T-helper 2 cell treated with Interferon-gamma antibody and Interleukin-4, amounts not matched to agents 5 μg/mL and 100 μg/mL, for 36 hours (primary cell): Measurements from ENCODE around the gene GLUD1.
A peak's percentile ranks its signal among the peaks of the same experiment; 100 is the strongest.
"Not testable (repeated sequence)": the region's sequence is repeated elsewhere in the genome, so short reads cannot be mapped to it uniquely, and the experiment has no call there.

ENCODE experiments used
- DNase-seq: peaks from one replicate; pipeline ENCODE4 v3.0.0; 2021; ENCODE audit warnings: low spot score
- H3K27ac Mint-ChIP-seq: one replicate; pipeline ENCODE4 v1.8.0; 2021; ENCODE audit warnings: mild to moderate bottlenecking, mixed read lengths
- H3K27me3 Mint-ChIP-seq: one replicate; pipeline ENCODE4 v1.8.0; 2021; ENCODE audit warnings: low read depth, mixed read lengths
- H3K36me3 Mint-ChIP-seq: one replicate; pipeline ENCODE4 v1.8.0; 2021; ENCODE audit warnings: low read depth, mixed read lengths
- H3K4me1 Mint-ChIP-seq: one replicate; pipeline ENCODE4 v1.8.0; 2021; ENCODE audit warnings: low read depth, mixed read lengths
- H3K4me3 Mint-ChIP-seq: one replicate; pipeline ENCODE4 v1.8.0; 2022; ENCODE audit warnings: mild to moderate bottlenecking, moderate library complexity, mixed read lengths
- H3K9me3 Mint-ChIP-seq: one replicate; pipeline ENCODE4 v1.8.0; 2021; ENCODE audit warnings: mixed read lengths

Gene GLUD1

DNA sequence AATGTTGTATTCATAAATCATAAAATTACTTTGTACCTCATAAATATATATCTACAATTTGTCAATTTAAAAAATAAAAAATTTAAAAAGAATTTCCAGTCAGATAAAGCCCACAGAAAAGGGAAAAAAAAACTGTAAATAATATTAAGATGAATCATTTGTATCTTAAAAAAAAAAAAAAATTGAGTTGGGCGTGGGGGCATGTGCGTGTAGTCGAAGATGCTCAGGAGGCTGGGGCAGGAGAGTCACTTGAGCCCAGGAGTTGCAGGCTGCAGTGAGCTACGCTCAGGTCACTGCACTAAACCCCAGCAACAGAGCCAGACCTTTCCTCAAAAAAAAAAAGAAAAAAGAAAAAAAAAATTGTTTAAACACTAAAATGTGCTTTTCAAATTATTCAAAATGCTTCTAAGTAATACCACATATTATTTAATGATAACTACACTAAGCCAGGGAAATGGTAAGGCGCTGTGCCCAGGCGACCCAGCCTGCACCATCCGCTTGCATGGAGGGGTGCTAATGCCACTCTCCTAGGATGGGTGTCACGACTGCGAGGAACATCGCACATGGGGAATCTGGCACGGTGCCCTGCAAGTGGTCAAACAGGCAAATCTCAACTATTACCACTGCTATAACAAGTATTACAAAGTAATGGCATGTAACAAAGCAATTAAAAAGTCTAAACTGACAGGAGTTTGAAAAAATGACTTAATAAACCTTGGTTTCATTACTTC is 15.4 kb downstream of the GLUD1 start:
- no peaks in the 10 kb centered on the region for H3K9me3 Mint-ChIP-seq
- H3K4me3 Mint-ChIP-seq, result no peak overlapping the region
- DNase-seq, result no peak
- H3K27me3 Mint-ChIP-seq, result no peaks in the 10 kb centered on the region
- no peak overlapping the region for H3K27ac Mint-ChIP-seq
- peaks cover 22% of the 10 kb centered on the region for H3K4me1 Mint-ChIP-seq
- peaks cover 10% of the 10 kb centered on the region for H3K36me3 Mint-ChIP-seq

DNA sequence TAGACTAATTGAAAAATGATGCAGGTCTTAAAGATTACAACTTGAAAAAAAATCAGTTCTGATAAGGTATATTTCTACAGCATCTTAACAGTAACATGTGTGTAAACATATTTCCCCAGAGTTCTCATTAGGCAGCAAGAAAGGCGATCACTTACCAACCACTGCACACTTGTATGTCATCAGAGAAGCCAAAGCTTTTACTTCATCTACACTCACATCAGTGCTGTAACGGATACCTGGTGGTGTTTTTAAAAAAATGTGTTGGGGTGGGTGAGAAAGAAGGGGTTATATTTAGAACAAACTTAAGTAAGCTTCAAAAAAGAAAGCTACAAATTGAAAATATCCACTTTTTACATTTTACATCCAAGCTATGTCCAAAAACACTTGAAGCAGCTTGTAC is 18.2 kb downstream of the GLUD1 start:
- H3K4me3 Mint-ChIP-seq, H3K4me1 Mint-ChIP-seq, H3K27me3 Mint-ChIP-seq, DNase-seq, H3K27ac Mint-ChIP-seq, H3K9me3 Mint-ChIP-seq: not testable (repeated sequence)
- peaks cover 20% of the 10 kb centered on the region for H3K36me3 Mint-ChIP-seq

- H3K27ac Mint-ChIP-seq, result no peak overlapping the region
- H3K27me3 Mint-ChIP-seq, result no peaks in the 10 kb centered on the region
- H3K9me3 Mint-ChIP-seq, result no peaks in the 10 kb centered on the region
- no peak overlapping the region for H3K4me3 Mint-ChIP-seq
- H3K36me3 Mint-ChIP-seq, result peaks cover 29% of the 10 kb centered on the region
- H3K4me1 Mint-ChIP-seq, result no peaks in the 10 kb centered on the region
- DNase-seq, result no peak
Measured at GRCh38 chr10:87072449-87072848, 22.2 kb downstream of the GLUD1 start.

- no peaks in the 10 kb centered on the region for H3K9me3 Mint-ChIP-seq
- no peak overlapping the region for H3K27ac Mint-ChIP-seq
- peaks cover 3% of the 10 kb centered on the region for H3K4me1 Mint-ChIP-seq
- H3K27me3 Mint-ChIP-seq, result no peaks in the 10 kb centered on the region
- DNase-seq, result no peak
- no peak overlapping the region for H3K4me3 Mint-ChIP-seq
- H3K36me3 Mint-ChIP-seq, result peaks cover 56% of the 10 kb centered on the region
Measured at GRCh38 chr10:87068281-87068680, 26.4 kb downstream of the GLUD1 start.

DNA sequence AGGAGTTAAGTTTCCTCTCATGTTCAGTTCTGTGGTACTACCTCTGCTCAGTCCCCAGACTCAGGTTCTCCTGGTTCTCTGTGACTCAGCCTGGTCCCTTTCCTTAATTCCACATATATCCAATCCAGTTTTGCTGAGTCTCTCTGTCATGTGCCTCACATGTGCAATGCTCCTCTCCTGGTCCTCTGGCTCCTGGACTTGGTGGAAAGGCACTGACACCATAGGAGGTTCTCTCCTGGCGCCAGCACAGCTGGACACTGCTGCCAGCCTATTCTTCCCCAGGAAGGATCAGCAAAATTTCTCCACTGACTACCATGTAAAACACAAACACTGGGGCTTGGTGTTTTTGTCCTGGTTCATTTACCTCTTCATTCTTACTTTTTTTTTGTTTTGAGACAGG is 27.8 kb downstream of the GLUD1 start:
- H3K36me3 Mint-ChIP-seq, result peaks cover 56% of the 10 kb centered on the region
- H3K4me1 Mint-ChIP-seq, result peaks cover 3% of the 10 kb centered on the region
- H3K27me3 Mint-ChIP-seq, result no peaks in the 10 kb centered on the region
- no peak for DNase-seq
- H3K9me3 Mint-ChIP-seq, result no peaks in the 10 kb centered on the region
- no peak overlapping the region for H3K4me3 Mint-ChIP-seq
- H3K27ac Mint-ChIP-seq, result no peak overlapping the region

DNA sequence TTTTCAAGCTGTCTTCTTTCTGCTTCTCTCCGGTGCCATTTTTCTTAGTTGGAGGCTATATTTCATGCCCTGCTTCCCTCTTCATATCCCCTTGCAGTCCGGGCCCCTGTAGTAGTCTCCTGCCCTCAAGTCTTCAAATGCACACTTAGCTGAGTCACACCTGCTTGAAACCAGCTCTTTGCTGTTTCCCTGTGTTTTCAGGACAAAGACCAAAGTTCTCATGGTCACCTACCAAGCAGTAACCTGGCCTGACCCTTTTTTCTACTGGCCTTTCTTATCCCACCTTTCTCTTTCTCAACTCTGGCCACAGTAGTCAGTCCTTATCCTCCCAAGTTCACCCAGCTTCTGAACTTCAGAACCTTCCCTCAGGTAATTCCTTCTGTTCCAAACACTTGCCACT is 28.5 kb downstream of the GLUD1 start:
- H3K36me3 Mint-ChIP-seq, result peaks cover 50% of the 10 kb centered on the region
- no peaks in the 10 kb centered on the region for H3K27me3 Mint-ChIP-seq
- no peak for DNase-seq
- H3K4me1 Mint-ChIP-seq, result peaks cover 3% of the 10 kb centered on the region
- peak overlapping the region; percentile 2 for H3K27ac Mint-ChIP-seq
- H3K4me3 Mint-ChIP-seq, result no peak overlapping the region
- H3K9me3 Mint-ChIP-seq, result no peaks in the 10 kb centered on the region

DNA sequence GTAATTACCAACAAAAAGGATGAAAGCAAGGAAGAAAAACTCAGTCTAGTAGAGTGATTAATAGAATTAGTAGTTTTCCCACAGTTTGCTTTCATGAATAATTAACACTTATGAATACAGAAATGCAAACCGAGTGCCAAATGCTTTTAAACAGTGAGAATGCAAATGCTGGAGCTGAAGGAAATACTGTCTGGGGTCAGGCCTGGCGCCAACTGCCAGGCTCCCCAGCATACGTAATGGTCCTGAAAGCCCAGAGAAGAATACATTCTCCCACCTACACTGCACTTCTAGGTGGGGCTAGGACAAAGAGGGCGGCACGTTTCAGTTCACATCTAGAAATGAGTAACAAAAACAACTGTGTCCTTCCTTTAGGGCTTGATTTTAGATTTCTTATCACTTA is 30.0 kb downstream of the GLUD1 start:
- no peaks in the 10 kb centered on the region for H3K27me3 Mint-ChIP-seq
- no peak overlapping the region for H3K27ac Mint-ChIP-seq
- H3K4me1 Mint-ChIP-seq, result peaks cover 3% of the 10 kb centered on the region
- no peak overlapping the region for H3K4me3 Mint-ChIP-seq
- no peaks in the 10 kb centered on the region for H3K9me3 Mint-ChIP-seq
- H3K36me3 Mint-ChIP-seq, result peaks cover 60% of the 10 kb centered on the region
- no peak for DNase-seq

DNA sequence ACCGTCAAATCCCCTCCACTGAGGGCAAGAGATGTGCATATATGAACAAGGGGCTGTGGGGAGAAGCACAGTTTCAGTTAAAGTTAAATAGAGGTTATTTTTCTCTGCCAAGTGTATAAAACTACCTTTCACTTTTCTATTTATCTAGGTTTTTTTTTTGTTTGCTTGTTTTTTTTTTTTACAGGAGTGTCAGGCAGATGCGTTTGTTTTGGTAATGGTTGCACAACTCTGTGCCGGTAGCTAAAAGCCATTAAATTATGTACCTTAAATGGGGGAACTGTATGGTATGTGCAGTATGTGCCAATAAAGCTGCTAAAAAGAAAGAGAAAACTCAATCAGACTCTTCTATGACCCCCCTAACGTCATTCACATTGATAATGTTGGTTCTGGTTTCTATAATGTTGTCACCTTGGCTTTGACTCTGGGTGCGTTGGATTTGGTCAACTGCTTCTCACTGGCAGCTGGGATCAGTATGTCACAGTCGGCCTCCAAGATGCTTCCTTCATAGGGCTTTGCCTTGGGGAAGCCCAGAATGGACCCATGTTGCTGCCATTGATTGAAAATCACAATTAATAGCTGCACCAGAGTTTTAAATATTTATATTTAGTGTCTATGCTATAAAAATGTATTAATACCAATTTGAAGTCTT is 34.2 kb downstream of the GLUD1 start:
- H3K36me3 Mint-ChIP-seq, result peaks cover 57% of the 10 kb centered on the region
- no peaks in the 10 kb centered on the region for H3K27me3 Mint-ChIP-seq
- no peak overlapping the region for H3K27ac Mint-ChIP-seq
- H3K9me3 Mint-ChIP-seq, result no peaks in the 10 kb centered on the region
- H3K4me3 Mint-ChIP-seq, result no peak overlapping the region
- DNase-seq, result no peak
- H3K4me1 Mint-ChIP-seq, result no peaks in the 10 kb centered on the region

GRCh38 chr10:87059401-87059800 is 35.2 kb downstream of the GLUD1 start:
- H3K36me3 Mint-ChIP-seq, result peaks cover 54% of the 10 kb centered on the region

GRCh38 chr10:87058171-87058570 is 36.5 kb downstream of the GLUD1 start:
- DNase-seq, result no peak
- Mint-ChIP-seq H3K36me3 (peaks cover 46% of the 10 kb centered on the region), H3K9me3 (no peaks in the 10 kb centered on the region), H3K27me3 (no peaks in the 10 kb centered on the region), H3K4me1 (no peaks in the 10 kb centered on the region), H3K4me3 (no peak overlapping the region), H3K27ac (no peak overlapping the region)

More at GRCh38 chr10:87059401-87059800, 35.2 kb downstream of the GLUD1 start:
- H3K27me3 Mint-ChIP-seq, result no peaks in the 10 kb centered on the region
- H3K9me3 Mint-ChIP-seq, result no peaks in the 10 kb centered on the region
- no peak overlapping the region for H3K27ac Mint-ChIP-seq
- DNase-seq, result no peak
- no peaks in the 10 kb centered on the region for H3K4me1 Mint-ChIP-seq
- no peak overlapping the region for H3K4me3 Mint-ChIP-seq

- H3K4me1 Mint-ChIP-seq, result no peaks in the 10 kb centered on the region
- no peak overlapping the region for H3K27ac Mint-ChIP-seq
- peaks cover 36% of the 10 kb centered on the region for H3K36me3 Mint-ChIP-seq
- no peaks in the 10 kb centered on the region for H3K27me3 Mint-ChIP-seq
- H3K9me3 Mint-ChIP-seq, result no peaks in the 10 kb centered on the region
- H3K4me3 Mint-ChIP-seq, result no peak overlapping the region
- no peak for DNase-seq
Measured at GRCh38 chr10:87054373-87055295, 40.0 kb downstream of the GLUD1 start.

DNA sequence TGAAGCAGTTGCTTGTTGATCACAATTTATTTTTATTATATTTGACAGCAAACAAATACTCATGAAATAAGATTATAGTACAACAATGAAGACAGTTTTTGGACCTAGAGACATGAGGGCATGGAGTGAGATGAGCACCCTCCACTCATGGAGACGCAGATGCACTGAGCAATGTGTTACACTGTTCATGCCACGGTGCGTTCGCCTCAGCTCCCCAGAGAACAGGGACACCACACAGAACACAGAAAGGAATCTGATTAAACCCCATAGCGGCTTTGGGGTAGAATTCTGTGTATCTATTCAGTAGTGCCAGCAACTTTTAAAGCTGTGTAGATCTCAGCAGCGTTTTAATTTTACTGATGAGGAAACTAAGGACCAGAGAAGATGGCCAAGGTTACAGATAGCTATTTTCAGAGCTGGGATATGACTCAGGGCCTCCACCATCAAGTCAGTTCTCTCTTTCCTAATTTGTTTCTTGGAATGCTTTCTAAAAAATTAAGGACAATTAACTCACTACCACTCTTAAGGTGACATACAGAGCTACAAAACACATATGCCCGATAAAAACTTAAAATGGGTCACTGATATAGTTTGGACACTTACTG is 41.0 kb downstream of the GLUD1 start:
- Mint-ChIP-seq H3K4me3 (no peak overlapping the region), H3K36me3 (peaks cover 31% of the 10 kb centered on the region), H3K27ac (no peak overlapping the region), H3K27me3 (no peaks in the 10 kb centered on the region), H3K4me1 (no peaks in the 10 kb centered on the region), H3K9me3 (no peaks in the 10 kb centered on the region)
- DNase-seq, result no peak

GRCh38 chr10:87053111-87053510 is 41.5 kb downstream of the GLUD1 start:
- DNase-seq, result no peak
- Mint-ChIP-seq H3K9me3 (no peaks in the 10 kb centered on the region), H3K27ac (no peak overlapping the region), H3K4me3 (no peak overlapping the region), H3K36me3 (peaks cover 31% of the 10 kb centered on the region), H3K4me1 (no peaks in the 10 kb centered on the region), H3K27me3 (no peaks in the 10 kb centered on the region)
